Osteocyte (in vitro differentiated cells): Measurements from ENCODE around the gene ALKBH4. TPM values are rescaled to one million over a fixed set of nuclear protein-coding genes. Genes with fewer than 3 reads are reported as not detected.

Experiments used
- DNase-seq: peaks from one replicate; pipeline ENCODE4 v3.0.0; 2021; ENCODE audit warnings: mixed read lengths; ENCODE audit not compliant: unreplicated experiment; ENCODE audit errors: extremely low spot score
- H3K27ac Mint-ChIP-seq: one replicate; pipeline ENCODE4 v1.8.0; 2021; ENCODE audit warnings: mild to moderate bottlenecking, mixed read lengths; ENCODE audit not compliant: unreplicated experiment
- H3K27me3 Mint-ChIP-seq: one replicate; pipeline ENCODE4 v1.8.0; 2021; ENCODE audit warnings: mixed read lengths; ENCODE audit not compliant: unreplicated experiment
- H3K36me3 Mint-ChIP-seq: one replicate; pipeline ENCODE4 v1.8.0; 2021; ENCODE audit warnings: mixed read lengths; ENCODE audit not compliant: unreplicated experiment
- H3K4me1 Mint-ChIP-seq: one replicate; pipeline ENCODE4 v1.8.0; 2021; ENCODE audit warnings: mixed read lengths; ENCODE audit not compliant: unreplicated experiment
- H3K4me3 Mint-ChIP-seq: one replicate; pipeline ENCODE4 v1.8.0; 2021; ENCODE audit warnings: mild to moderate bottlenecking, moderate library complexity, mixed read lengths; ENCODE audit not compliant: unreplicated experiment
- H3K9me3 Mint-ChIP-seq: one replicate; pipeline ENCODE4 v1.8.0; 2021; ENCODE audit warnings: mixed read lengths; ENCODE audit not compliant: unreplicated experiment
- CTCF ChIP-seq: fragments of 200-600 bp; sonication (generic); IDR thresholded peaks from 2 replicates; pipeline ENCODE4 v1.5.0; 2021; ENCODE audit warnings: antibody characterized with exemption, mild to moderate bottlenecking, moderate library complexity
- total RNA-seq: library from RNA; stranded (reverse); gene quantifications from 2 replicates; pipeline ENCODE4 v1.2.1, GENCODE V29; 2021

Gene ALKBH4
- total RNA-seq, 1 donor from 2014 or later: 13.9 TPM

- H3K36me3 Mint-ChIP-seq: peaks cover 45% of the 10 kb centered on the region
- no peaks in the 10 kb centered on the region for H3K27me3 Mint-ChIP-seq
- H3K9me3 Mint-ChIP-seq: no peaks in the 10 kb centered on the region
- H3K4me3 Mint-ChIP-seq: no peak overlapping the region
- no peak overlapping the region for H3K27ac Mint-ChIP-seq
- no peak for DNase-seq
- no peaks in the 10 kb centered on the region for H3K4me1 Mint-ChIP-seq
- no peak for TF ChIP-seq CTCF
Measured at GRCh38 chr7:102418592-102418991, 46.1 kb downstream of the ALKBH4 start.

GRCh38 chr7:102417105-102417504 lies 47.6 kb downstream of the ALKBH4 start:
- H3K36me3 Mint-ChIP-seq: peaks cover 45% of the 10 kb centered on the region
- no peak for TF ChIP-seq CTCF
- no peak for DNase-seq
- no peak overlapping the region for H3K27ac Mint-ChIP-seq
- H3K27me3 Mint-ChIP-seq: no peaks in the 10 kb centered on the region
- no peaks in the 10 kb centered on the region for H3K4me1 Mint-ChIP-seq
- H3K4me3 Mint-ChIP-seq: no peak overlapping the region
- no peaks in the 10 kb centered on the region for H3K9me3 Mint-ChIP-seq

- no peak for TF ChIP-seq CTCF
- peaks cover 46% of the 10 kb centered on the region for H3K36me3 Mint-ChIP-seq
- H3K27ac Mint-ChIP-seq: no peak overlapping the region
- DNase-seq: no peak
- H3K4me3 Mint-ChIP-seq: no peak overlapping the region
- no peaks in the 10 kb centered on the region for H3K27me3 Mint-ChIP-seq
- no peaks in the 10 kb centered on the region for H3K9me3 Mint-ChIP-seq
- H3K4me1 Mint-ChIP-seq: no peaks in the 10 kb centered on the region
Measured at GRCh38 chr7:102416406-102416805, 48.3 kb downstream of the ALKBH4 start.

- DNase-seq: no peak
- H3K27me3 Mint-ChIP-seq: no peaks in the 10 kb centered on the region
- no peak for TF ChIP-seq CTCF
- peaks cover 43% of the 10 kb centered on the region for H3K36me3 Mint-ChIP-seq
- H3K4me1 Mint-ChIP-seq: no peaks in the 10 kb centered on the region
- no peak overlapping the region for H3K27ac Mint-ChIP-seq
- no peak overlapping the region for H3K4me3 Mint-ChIP-seq
- H3K9me3 Mint-ChIP-seq: no peaks in the 10 kb centered on the region
Measured at GRCh38 chr7:102415685-102416225, 48.9 kb downstream of the ALKBH4 start.

- H3K27ac Mint-ChIP-seq: no peak overlapping the region
Measured at GRCh38 chr7:102413611-102414010, 51.1 kb downstream of the ALKBH4 start.

More at GRCh38 chr7:102413611-102414010, 51.1 kb downstream of the ALKBH4 start:
- no peak for DNase-seq
- Mint-ChIP-seq H3K4me3 (no peak overlapping the region), H3K4me1 (no peaks in the 10 kb centered on the region), H3K36me3 (peaks cover 50% of the 10 kb centered on the region), H3K9me3 (peaks cover 6% of the 10 kb centered on the region), H3K27me3 (no peaks in the 10 kb centered on the region)
- no peak for TF ChIP-seq CTCF
